Measurements from ENCODE around the gene UCHL5.
A peak's percentile ranks its signal among the peaks of the same experiment; 100 is the strongest.

The UCHL5 gene, protein sequence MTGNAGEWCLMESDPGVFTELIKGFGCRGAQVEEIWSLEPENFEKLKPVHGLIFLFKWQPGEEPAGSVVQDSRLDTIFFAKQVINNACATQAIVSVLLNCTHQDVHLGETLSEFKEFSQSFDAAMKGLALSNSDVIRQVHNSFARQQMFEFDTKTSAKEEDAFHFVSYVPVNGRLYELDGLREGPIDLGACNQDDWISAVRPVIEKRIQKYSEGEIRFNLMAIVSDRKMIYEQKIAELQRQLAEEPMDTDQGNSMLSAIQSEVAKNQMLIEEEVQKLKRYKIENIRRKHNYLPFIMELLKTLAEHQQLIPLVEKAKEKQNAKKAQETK

DNA sequence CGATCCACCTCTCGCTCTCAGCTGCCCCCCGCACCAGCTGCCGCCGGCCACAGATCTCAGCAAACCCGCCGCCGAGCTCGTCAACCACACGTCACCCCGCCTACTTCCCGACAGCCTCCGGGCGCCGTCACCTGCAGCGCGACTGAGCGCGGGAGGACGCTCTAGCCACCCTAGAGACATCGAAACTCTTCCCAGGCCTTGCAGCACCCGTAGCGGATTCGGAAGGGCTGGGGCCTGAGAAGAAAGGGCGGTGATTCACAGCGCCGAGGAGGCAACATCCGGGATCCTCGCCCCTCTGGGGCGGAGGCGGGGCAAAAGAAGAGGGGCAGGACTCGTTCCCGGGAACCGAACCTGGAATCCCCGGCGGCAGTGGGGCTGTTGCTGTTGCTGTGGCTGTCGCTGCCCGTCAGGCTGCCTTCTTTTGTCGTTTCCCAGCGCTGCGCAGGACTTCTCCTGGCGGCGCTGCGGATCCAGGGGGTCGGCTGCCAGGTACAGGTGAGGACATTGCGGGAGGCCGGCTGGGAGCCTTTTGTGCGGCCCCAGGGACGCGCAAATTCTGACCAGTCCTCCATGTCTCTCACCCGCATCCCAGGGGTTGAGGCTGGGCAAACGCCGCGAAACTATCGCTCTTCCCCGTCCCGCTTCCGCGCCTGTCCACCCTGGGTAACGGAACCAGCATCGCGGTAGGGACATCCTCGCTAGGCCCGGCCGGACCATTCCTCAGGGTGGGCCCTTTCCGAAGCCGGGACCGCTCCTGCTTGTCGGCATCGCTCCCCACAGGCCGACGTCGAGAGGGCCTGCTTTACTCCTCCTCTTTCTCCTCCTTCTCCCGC lies at the start of gene UCHL5, which contains the start of gene RO60:
Gene UCHL5, minus strand, starts transcription at position 79 of the 833 bp plus-strand sequence. CDS start 100 bp downstream, outside the sequence.
Gene RO60, plus strand, starts transcription at position 331 of the 833 bp plus-strand sequence. CDS start 9,443 bp downstream, outside the sequence.
- peak; percentile 92 for DNase-seq

DNA sequence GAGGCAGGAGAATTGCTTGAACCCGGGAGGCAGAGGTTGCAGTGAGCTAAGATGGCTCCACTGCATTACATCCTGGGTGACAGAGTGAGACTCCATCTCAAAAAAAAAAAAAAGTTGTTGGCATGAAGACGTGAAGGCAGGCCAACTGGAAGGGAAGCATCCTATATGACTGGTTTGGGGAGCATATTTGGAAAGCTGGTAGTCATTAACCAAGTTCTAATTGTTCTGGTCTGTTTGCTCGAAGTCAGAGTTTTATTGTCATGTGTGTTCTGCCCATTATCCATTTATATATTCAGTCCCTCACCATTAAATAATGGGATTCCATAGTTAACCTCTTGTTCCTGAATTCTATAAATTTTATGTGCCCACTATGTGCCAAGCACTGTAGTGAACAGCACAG lies 49.3 kb upstream of the UCHL5 start:
- no peak for DNase-seq

GRCh38 chr1:193105821-193106177 lies 46.6 kb upstream of the UCHL5 start:
- DNase-seq = no peak

DNA sequence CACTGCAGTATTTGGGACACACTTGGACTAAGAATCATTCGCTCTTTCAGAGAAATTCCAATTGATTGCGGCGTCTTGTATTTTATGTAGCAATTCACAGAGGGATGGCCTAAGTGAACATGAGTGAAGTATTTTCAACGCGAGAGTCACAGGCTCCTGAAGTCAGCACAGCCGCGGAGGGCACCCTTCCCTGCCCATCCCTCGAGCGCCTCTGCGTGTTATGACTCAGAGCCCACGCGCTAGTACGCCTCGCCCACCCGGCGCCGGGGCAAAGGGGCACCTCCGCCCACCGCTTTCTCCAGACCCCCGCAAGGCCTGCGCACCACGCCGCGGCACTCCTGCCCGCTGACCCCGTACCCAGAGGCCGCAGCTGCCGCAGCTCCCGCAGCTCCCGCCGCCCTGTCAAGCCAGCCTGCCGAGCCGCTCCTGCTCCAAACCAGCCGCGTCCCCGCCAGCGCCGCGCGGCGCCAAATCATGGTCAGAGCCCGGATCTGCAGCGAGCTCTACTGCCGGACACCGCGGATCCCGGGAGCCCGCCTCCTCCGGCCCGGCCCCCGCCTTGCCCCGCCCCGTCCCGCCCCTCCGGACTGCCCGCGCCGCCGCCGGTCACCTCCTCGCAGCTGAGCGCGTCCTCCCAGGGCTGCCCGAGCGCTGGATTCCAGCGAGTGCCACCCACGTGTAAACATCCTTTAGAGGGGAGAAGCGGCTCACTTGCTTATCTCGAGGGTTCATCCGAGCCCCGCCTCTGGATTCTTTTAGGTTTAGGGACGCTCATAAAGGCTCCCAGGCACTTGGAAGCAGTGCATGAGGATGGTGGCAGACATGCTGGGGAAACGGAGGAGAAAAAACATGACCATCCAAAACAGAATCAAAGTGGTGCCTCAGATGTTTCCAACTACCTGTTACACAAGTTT lies 46.0 kb upstream of the UCHL5 start, which contains the start of gene GLRX2:
Gene GLRX2, minus strand, starts transcription at position 508 of the 914 bp plus-strand sequence. Its CDS starts 32 bp downstream, at position 476.
- peak; percentile 70 for DNase-seq

GRCh38 chr1:193104502-193104906 lies 45.3 kb upstream of the UCHL5 start:
- peak; percentile 30 for DNase-seq

DNA sequence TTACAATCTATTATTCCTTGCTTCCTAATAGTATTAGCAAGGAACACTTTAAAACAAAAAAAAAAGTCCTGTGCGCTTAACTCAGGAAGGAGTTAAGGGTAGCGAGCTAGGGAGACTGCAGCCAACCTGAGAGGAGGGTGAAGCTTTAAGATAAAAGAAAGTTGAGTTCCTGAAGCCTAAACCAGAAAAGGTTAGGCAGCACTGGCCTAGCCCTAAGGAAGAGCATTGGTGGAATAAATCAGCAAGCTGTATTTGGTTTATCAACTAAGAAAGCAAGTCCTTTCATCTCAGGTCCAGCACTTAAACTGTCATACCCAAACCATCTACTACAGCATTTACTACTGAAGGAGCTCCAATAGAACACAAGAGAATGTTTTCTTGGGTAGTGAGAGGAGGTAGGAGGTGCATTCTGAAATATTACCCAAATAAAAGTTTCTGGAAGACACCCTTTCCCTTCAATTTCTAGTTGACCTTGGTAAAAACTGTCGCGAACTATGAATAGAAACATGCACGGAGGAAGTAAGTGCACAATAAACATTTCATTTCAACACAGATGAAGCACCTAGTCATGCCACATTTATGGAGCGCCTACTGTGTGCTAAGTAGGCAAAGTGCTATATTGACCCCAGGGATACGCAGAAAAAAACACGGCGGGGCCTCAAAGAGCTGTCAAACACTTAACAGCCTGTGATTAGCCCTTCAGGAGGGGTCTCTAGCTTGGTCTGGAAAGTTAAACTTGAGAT lies 44.8 kb upstream of the UCHL5 start:
- no peak for DNase-seq

DNA sequence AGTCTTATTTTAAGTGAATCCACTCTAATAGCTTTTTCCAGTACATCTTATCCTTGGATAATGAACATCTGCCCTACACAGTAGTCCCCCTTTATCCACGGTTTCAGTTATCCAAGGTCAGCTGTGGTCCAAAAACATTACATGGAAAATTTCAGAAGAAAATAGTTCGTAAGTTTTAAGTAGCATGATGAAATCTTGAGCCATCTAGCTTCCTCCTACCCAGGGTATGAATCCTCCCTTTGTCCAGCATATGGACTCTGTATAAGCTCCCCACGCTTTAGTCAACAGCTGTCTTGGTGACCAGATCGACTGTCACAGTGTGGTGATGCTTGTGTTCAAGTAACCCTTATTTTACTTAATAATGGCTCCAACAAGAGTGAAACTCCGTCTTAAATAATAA lies 43.5 kb upstream of the UCHL5 start:
- DNase-seq = no peak

DNA sequence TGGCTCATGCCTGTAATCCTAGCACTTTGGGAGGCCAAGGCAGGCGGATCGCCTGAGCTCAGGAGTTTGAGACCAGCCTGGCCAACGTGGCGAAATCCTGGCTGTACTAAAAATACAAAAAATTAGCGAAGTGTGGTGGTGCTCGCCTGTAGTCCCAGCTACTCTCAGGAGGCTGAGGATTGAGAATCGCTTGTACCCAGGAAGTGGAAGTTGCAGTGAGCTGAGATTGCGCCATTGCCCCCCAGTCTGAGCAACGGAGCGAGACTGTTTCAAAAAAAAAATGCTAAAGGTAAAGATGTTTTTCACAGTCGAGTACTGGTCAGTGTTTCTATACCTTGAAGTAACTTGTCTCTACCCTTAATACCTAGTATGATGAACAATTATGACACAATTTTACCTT lies 35.0 kb upstream of the UCHL5 start:
- DNase-seq = no peak

GRCh38 chr1:193090865-193091264 lies 31.7 kb upstream of the UCHL5 start:
- DNase-seq = no peak

DNA sequence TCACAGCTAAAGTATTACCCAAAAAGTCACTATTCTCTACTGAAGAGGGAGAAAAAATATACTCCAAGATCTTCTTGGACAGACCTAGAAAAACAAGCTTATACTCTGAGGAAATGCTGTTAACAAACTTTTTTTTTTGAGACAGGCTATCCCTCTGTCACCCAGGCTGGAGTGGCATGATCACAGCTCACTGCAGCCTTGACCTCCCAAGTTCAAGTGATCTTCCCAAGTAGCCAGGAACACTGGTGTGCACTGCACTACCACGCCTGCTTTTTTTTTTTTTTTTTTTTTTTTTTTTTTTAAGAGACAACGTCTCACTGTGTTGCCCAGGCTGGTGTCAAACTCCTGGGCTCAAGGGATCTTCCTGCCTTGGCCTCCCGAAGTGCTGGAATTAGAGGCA lies 28.7 kb upstream of the UCHL5 start:
- no peak for DNase-seq

- DNase-seq = no peak
Observed at GRCh38 chr1:193086342-193086741, 27.2 kb upstream of the UCHL5 start.

DNA sequence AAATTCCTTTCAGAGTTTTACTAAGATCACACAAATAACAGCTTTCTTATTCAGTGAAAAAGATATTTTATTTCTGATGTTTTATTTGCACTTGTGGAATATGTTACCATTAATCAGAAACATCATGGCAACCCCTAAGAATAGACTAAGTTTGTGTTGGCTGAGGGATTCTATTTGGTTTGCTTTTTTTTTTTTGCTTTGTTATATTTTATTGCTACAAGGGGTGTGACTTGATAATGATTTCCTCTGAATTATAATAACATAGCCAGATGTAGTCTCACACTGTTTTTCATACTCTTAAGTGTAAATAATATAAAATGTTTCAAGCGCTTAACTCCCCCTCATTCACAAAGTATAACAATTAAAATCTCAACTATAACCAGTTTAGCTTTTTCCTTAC lies 26.1 kb upstream of the UCHL5 start:
- no peak for DNase-seq

- no peak for DNase-seq
Observed at GRCh38 chr1:193083365-193084088, 24.4 kb upstream of the UCHL5 start.

DNA sequence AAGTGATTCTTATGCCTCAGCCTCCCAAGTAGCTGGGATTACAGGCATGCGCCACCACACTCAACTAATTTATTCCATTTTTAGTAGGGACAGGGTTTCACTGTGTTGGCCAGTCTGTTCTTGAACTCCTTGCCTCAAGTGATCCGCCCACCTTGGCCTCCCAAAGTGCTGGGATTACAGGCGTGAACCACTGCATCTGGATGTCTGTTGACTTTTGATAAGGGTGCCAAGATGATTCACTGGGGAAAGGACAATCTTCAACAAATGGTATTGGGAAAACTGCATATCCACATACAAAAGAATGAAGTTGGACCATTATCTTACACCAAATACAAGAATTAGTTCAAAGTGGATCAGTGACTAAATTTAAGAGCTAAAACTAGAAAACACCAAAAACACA lies 20.0 kb upstream of the UCHL5 start:
- no peak for DNase-seq

- DNase-seq = no peak
Observed at GRCh38 chr1:193077991-193078390, 18.8 kb upstream of the UCHL5 start.

- no peak for DNase-seq
Observed at GRCh38 chr1:193070942-193071341, 11.8 kb upstream of the UCHL5 start.

DNA sequence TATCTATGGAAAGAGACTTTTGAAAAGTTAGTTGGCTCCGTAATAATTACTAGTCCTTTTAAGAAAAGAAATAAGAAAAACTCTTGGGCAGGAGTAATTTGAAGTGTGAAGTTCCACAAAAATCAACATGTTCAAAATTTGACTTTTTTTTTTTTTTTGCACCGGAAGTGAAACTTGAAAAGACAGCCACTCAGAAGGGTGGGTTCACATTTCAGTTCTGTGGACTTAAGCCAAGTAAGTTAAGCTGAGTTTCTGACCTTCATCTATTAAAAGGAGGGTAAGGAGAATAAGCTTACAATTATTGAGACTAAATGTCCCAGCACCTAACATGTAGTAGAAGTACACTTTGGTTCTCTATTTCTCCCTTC lies 11.2 kb upstream of the UCHL5 start:
- DNase-seq = no peak

- no peak for DNase-seq
Observed at GRCh38 chr1:193069748-193070385, 10.7 kb upstream of the UCHL5 start.

DNA sequence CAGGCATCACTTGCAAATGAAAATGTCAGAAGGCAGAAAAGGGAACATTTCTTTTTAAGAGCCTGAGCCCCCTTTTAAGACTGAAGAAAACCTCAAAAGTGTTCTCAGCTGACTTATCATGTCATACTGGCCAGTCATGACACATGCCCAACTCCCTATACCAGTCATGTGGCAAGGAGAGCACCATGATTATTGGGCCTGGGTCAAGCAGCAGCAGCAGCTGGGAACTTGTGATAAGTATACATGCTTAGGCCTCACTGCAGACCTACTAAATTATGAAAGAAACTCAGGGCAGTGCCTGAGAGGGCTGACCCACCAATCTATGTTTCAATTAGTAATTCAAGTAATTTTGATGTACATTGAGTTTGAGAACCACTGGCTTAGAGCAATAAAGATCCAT lies 8.9 kb upstream of the UCHL5 start:
- DNase-seq = no peak

GRCh38 chr1:193066606-193067005 lies 7.4 kb upstream of the UCHL5 start:
- DNase-seq = no peak

DNA sequence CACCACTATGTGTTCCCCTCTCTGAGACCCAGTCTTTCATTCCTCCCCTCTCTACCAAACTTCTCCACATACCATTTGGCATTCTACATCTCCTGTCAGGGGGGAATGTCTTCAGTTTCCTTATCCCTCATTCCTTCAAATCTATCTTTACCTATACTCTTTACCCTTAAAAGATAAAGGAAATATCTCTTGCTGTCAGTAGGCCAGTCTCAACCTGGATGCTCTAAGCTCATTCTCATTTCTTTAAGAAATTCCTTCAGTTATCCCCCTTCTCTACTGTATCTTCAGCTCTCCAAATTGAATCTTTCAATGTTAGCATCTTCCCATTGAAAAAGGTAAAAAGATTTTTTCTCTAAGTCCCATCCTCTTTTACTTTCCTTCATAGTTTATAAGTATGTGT lies 6.8 kb upstream of the UCHL5 start:
- DNase-seq = no peak
